Measurements from ENCODE around the gene DEPP1.

The DEPP1 gene

GRCh38 chr10:44965104-44965503, 13.5 kb downstream of the DEPP1 start:
- TF ChIP-seq, protein P1, sequence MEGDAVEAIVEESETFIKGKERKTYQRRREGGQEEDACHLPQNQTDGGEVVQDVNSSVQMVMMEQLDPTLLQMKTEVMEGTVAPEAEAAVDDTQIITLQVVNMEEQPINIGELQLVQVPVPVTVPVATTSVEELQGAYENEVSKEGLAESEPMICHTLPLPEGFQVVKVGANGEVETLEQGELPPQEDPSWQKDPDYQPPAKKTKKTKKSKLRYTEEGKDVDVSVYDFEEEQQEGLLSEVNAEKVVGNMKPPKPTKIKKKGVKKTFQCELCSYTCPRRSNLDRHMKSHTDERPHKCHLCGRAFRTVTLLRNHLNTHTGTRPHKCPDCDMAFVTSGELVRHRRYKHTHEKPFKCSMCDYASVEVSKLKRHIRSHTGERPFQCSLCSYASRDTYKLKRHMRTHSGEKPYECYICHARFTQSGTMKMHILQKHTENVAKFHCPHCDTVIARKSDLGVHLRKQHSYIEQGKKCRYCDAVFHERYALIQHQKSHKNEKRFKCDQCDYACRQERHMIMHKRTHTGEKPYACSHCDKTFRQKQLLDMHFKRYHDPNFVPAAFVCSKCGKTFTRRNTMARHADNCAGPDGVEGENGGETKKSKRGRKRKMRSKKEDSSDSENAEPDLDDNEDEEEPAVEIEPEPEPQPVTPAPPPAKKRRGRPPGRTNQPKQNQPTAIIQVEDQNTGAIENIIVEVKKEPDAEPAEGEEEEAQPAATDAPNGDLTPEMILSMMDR (IDR thresholded peaks at IDR 0.05; ENCODE audit: borderline replicate concordance, insufficient read depth, low read depth, low read length): no peak
- H3K4me3 ChIP-seq (ENCODE audit: low read depth, low read length): no peak overlapping the region

DNA sequence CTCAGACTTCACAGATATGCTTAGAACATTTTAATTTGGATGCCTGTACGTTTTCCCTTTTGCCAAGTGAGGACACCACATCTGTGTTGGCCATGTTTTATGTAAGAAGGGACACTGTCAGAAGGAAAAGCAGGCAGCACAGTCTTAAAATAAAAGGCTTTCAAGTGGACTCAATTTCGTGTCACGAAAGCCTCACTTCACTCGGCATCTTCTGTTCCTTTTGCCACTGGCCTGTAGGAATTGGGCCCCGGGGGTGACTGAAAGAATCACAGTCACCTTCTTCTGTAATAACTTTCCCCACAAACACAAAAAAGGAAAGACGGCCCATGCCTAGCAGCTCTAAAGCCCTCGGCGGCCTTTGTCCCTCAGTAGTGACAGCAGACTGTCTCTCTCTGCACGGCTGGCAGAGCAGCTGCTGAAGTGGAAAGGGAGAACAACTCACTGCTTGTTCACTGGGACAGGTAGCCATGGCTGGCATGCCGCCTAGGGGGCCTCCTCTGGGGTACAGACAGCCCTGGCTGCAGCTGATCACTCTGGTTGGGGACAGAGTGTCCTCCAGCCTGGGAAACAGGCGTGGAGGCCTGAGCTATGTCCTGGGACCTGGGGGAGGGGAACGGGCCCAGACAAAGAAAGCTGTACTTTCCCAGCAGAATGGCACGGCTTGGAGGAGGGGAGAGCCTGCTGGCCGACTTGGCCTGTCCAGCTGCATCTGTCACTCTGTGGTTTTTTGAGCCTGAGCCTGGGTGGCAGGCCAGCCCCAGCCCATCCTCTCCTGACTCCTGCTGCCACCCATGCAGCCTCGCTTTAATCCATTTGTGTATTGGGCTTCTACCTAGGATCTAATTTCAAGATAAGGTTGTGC, 14.6 kb downstream of the DEPP1 start:
- peak overlapping the region; percentile 13 for H3K4me3 ChIP-seq (ENCODE audit: low read depth, low read length)
- TF ChIP-seq, protein P1 (IDR thresholded peaks at IDR 0.05; ENCODE audit: borderline replicate concordance, insufficient read depth, low read depth, low read length): no peak

DNA sequence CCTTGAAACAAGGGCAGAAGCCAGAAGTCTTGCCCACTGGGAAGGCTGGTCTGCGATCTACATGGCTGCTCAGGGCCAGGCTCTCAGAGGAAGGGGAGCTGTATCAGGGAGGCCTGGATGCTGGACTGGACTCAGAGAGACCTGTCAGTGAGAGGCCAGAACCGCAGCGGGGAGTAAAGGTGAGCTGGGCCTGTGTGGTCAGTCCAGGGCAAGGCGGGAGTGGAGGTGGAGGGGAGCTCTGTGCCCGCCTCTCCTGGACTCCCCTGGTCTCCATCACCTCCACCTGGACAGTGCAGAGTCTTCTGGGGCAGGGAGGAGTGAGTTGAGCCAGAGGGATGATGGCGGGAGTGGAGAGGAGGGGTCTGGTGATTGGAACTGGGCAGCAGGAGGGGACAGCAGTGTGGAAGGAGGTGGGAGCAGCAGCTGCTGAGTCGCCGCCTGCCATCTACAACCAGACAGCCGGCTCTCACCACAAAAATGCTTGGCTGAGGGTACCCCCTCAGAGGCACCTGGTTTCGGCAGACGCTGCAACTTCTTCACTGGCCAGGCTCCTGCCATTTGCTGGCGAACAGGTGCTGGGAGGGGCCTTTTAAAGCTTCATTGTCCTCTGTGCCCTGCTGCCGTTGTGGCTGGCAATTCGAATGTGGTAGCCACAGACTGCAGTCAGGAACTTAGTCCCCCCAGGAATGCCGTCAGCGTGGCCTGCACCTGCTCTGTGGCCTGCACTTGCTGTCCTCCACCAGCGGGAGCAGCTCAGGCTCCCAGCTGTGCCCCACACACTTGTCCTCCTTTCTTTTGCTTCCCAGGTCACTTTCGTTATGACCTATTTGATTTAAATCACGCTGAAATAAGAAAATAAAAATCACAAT, 15.5 kb downstream of the DEPP1 start:
- TF ChIP-seq, protein P1 (IDR thresholded peaks at IDR 0.05; ENCODE audit: borderline replicate concordance, insufficient read depth, low read depth, low read length): peak; percentile 58
- H3K4me3 ChIP-seq (ENCODE audit: low read depth, low read length): no peak overlapping the region

DNA sequence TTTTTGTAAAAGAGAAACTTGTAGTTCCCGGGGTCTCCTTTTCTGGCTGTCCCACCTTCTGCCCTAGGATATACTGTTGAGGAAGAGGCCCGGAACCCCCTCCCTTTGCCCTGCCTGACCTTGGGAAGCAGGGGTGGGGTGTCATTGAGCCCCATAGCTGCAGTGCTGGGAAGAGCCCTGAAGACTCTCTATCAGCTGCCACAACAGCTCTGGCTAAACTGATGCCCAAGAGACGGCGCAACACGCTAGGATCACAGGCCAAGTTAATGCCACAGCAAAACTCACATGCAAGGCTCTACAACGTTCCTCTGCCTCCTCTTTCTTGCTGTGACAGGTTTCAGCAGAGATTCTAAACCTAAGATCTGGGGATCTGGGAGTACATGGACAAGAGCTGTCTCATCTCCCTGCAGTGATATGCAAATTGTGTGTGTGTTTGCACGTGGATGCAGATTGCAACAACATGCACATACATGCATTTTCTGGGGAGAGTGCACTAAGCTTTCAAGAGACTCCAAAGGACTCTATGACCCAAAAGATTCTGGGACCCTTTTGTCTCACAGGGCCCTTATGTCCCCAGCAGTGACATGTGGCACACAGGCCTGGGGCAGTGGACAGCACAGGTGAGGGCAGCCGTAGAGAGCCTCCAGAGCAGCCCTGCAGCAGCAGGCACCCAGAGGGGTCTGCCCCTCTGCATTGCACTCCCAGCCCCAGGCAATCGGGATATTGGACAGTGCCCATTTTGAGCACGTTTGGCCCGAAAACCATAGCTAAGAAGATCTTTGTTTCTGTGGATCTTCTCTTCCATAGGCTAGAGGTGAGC, 16.5 kb downstream of the DEPP1 start:
- no peak overlapping the region for H3K4me3 ChIP-seq (ENCODE audit: low read depth, low read length)
- TF ChIP-seq, protein P1 (IDR thresholded peaks at IDR 0.05; ENCODE audit: borderline replicate concordance, insufficient read depth, low read depth, low read length): no peak

- TF ChIP-seq, protein P1 (IDR thresholded peaks at IDR 0.05; ENCODE audit: borderline replicate concordance, insufficient read depth, low read depth, low read length): no peak
- H3K4me3 ChIP-seq (ENCODE audit: low read depth, low read length): peak overlapping the region; percentile 16
Observed at GRCh38 chr10:44961230-44961571, 17.4 kb downstream of the DEPP1 start.

DNA sequence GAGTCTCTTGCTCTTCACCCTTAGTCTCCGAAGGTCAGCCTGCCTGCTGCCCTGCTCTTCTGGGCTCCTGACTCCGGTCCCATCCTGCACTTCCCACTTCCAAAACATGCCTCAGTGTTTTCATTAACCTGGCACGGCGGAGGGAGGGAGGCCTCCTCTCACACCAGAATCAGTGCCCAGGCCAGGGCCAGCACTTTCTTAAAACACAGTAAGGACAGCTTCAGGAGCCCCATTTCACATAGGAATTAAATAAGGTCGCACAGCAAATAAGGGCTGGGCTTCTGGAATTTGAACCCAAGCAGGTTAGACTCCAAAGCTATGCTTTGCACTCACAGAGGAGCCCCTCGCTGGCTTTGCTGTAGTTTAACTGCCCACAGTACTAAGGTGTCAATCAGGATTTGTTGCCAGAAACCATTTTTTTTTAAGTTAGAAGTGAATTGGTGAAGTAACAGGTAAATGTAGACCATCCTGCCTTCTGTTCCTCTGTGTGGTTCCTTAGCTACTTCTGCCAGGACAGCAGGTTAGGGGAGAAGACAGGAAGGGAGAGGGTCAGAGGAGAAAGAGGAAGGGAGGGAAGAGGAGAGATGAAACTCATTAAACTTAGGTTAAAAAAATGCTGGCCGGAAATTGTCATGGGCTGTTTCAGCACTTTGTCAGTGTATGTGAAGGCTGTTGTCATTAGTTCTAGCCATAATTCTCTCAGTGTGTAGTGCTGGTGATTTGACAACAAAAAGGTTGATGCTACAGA, 18.0 kb downstream of the DEPP1 start:
- peak overlapping the region; percentile 50 for H3K4me3 ChIP-seq (ENCODE audit: low read depth, low read length)
- TF ChIP-seq, protein P1 (IDR thresholded peaks at IDR 0.05; ENCODE audit: borderline replicate concordance, insufficient read depth, low read depth, low read length): no peak
